Activated gamma-delta T cell treated with anti-CD3 and anti-CD28 coated beads, Interleukin-2, amount 50 U/mL, for 16 hours (primary cell): ENCODE measurements around the gene SMPX.

Source experiments
- DNase-seq: peaks from one replicate; pipeline ENCODE4 v3.0.0-alpha.2; 2020; ENCODE audit warnings: low read depth

SMPX gene

DNA sequence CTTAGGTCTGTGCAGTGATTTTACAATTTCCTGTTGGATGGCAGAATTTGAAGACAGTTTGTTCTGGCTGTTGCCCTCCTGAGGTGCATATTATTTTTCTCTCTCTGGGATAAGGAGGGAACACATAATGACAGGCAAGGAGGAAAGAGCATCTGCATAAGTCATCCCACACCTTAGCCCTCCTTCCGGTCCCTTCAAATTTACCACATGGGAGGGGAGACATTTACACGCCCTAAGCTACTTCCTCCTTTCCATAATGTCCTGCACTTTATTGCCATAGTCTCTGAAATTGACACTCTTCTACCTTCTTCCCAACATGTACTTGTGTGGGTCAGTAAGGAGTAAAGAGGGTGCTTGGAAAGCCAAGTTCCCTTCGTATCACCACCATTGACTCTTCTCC is 13.9 kb downstream of the SMPX start:
- DNase-seq, result no peak

DNA sequence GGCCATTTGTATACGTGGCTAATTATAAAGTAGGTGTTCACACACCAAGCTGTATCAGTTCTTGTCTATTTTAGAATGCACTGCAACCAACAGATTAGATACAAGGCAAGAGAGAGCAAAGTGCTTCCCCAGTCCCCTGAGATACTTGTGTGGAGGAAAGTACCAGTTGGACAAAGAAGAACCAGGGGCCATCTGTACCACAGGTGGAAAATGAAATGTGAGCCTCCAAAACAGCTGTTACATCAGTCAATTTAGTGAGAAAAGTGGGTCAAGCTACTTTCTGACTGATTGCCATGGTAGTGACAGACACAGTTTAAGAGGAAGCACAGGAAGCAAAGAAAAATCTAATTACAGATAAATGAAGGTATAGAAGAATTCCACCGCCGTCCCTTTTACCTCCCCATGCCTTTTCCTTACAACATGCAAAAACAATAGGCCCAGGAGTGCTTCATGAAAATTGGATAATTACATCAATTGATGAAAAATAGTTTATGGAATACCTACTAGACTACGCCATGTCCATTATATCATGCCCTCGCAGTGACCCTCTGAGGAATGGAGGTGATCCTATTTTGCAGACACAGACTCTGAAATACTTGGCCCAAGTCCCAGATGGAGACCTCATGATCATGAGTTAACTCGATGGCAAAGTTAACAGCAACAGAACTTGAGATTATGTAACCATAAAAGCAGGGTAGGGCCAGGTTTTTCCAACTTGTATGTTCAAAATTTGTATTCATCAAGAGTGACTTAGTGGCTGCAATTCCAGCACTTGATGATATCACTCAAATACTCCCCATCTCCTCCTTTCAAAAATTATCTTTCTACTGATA is 15.8 kb downstream of the SMPX start:
- no peak for DNase-seq

DNA sequence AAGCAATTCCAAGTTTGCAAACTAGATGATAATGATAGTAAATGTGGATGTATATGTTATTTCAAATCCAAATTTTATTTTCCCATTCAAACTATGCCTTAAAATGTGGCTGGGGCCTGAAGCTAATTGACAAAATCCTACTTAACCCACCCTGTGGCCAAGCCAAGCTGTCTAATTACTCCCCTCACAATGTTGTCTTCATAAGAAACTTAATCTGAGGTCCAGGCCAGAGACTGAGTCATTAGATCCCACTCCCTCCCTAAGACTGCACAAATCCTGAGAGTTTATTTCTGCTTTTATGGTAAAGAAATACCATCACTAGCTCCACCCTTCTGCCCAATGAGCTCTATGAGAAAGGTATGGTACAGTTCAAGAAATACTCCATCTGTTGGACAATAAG is 16.6 kb downstream of the SMPX start:
- no peak for DNase-seq

DNA sequence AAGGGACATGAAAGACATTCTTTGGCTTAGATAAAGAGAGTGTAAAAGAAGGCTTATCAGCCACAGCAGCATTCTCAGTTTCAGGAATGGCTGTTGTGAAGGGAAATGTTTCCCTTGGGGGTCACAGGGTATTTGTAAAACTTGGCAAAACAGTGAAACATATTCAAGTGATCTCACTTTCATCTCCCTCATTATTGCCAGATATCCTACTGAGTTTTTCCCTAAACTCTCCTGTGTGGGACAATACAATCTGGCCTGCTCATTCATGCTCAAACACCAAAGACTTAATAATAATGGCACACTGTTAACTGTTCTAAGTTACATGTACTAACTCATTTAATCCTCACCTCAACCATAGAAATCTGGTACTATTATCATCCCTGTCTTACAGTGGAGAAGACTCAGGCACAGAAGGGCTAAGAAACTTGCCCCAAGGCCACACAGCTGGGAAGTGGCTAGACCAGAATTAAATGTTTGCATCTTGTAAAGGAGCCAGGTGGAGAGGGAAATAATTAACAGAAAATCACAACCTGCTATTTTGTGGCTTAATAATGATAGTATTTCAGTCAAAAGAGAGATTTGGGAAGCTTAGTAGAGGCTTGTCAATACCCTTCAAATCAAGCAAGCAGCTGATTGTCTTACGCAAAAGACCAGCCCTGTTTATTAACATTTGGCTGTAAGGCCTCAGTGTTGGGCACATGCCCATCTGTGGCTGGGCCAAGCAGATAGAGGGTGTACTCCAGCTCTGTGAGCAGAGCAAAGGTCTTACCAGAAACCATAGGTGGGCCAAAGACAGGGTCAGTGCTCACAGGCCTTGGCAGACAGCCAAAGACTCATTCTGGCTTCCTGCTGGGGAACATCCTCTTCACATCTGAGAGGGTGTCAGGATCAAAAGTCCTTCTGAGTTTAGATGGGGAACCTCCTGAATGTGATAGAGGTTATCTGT is 17.3 kb downstream of the SMPX start:
- DNase-seq, result no peak

DNA sequence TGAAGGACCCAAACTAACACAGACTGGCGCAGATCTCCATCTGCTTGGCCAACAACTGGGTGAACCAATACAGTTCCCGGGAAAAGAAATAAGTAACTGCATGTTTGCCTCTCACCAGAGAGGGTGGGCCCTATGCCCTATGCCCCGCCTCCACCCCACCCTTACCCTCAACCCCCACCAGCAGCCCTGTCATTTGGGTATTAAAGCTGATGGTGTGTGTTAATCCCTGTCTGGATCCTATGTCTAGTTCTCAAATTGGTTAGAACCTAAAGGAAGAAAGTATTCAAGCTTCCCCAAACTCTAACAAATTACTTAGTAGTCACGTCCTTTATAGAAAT is 19.0 kb downstream of the SMPX start:
- DNase-seq, result no peak

DNA sequence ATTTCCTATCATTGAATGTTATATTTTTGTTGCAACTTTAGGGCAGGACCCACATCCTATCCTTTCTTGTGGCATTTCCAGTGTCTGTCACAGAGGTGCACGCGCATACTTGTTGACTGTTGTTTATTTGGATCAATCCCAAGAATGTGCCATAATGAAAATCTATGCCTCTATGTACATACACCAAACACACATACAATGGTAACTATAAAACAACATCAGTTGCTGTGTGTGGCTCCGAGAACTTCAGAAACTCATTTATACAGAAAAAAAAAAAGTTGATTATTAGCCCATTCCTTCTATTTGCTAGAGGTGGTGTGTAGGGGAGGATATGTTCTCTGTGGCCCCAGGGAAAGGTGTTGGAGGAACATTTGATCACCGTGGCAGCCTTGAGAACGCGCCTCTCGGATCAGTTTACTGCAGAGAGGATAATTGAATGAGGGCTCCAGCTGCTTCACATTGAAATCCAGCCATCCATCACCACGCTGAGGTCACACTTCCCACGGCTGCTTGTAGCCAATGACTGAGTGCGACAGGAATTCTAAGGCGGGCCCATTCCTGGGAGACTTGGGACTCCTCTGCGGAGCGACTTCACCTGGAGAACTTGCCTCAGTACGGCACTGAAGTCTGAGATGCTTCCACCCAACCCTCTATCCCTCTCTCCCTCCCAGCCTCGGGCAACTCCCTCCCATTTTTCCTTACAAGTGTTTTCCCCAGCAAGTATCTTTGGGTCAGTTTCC is 19.5 kb downstream of the SMPX start:
- DNase-seq, result no peak

DNA sequence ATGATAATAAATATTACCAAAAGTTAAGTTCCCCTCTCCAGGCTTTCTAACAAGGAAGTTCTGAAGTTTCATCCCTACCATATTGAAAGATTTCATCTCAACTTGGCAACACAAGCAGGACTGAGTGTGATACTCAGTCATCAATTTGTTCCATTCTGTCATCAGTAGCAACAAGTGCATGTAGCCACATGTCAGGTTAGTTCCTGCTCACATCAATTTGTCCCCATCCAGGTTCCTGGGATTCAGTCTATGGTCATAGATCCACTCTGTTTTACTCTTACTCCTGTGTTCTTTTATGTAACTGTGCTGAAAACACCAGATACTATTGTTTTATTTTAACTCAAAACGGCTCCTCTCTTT is 22.2 kb downstream of the SMPX start:
- no peak for DNase-seq

DNA sequence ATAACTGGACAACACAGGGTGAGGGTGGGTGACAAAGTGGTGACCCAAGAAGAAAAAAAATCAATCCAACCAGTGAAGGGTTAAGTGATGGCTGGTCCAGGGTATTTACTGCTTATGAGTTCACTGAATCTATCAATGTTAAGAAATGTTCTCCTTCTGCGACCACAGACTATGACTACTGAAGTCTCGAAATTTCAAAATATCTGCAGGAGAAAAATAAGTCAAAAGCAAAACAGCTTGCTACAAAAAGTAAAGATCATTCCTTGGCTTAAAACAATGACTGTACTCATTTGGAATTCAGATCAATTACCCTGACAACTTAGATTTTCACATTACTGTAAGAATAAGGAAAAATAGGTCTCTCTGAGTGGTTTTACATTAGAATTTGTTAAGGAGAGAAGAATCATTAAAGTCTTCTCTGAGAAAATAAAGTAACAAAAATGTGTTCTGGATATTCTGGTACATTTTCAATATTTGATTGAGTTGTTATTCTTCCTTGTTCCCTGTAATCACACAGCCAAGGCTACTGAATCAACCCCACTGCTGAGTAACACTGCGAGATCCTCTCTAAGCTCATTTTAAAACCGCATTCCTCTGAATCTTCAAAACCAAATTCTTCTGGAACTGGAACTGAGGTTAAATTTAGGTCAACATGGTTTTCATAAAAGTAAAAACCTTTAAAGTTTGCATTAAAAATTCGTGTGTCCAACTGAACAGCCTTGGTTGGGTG is 22.7 kb downstream of the SMPX start:
- DNase-seq, result no peak

DNA sequence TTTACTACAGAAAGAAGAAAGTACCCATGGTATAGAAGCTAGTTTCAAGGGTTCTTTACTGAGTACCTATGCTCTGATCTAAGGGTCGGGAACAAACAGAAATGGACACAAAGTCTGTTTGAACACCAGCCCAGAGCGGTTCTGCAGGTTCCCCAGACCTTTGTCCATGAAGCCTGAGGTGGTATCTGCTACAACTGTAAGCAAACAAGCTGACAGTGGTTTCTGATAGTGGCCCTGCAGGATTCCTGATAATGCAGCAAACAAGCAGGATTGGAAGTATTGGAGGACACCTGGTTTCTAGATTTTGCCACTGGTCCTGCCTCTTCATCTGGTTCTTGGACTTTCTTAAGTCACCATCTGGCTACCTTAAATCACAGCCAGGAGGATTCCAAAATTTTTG is 23.7 kb downstream of the SMPX start:
- no peak for DNase-seq

DNA sequence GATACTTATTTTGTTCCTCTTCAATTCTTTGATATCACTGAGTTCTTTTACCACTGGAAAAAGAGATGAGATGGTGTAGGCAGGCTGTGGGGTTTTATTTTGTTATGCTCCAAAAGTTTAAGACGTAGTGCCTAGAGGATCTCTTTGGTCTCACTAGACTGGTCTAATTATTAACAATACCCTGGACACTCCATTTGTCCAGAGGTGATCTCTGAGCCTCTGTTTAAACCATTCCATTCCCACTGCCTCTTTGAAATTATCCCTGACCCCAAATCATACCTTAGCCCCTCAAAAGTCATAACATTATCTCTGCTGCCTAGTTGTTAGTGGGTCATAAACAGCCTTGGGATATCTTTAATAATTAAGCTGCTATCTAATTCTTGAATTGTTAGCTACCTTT is 24.2 kb downstream of the SMPX start:
- DNase-seq, result no peak

DNA sequence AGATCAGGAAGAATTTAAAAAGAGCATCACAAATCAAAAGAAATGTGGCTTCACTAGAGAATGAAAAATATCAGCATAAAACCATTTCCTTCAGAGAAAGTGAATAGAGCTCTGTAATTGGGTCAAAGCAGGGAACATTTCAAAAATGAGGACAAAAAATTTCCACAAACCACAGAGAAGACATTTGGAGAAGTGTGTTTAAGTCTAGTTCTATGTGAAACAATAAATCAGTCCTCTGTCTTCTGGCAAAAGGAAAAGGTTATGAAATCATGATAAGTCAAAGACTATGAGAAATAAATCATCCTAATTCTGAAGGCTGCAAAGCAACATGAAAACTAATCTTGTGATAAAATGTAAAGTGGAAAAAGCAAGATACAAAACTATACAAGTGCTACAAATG is 27.9 kb downstream of the SMPX start:
- no peak for DNase-seq

DNA sequence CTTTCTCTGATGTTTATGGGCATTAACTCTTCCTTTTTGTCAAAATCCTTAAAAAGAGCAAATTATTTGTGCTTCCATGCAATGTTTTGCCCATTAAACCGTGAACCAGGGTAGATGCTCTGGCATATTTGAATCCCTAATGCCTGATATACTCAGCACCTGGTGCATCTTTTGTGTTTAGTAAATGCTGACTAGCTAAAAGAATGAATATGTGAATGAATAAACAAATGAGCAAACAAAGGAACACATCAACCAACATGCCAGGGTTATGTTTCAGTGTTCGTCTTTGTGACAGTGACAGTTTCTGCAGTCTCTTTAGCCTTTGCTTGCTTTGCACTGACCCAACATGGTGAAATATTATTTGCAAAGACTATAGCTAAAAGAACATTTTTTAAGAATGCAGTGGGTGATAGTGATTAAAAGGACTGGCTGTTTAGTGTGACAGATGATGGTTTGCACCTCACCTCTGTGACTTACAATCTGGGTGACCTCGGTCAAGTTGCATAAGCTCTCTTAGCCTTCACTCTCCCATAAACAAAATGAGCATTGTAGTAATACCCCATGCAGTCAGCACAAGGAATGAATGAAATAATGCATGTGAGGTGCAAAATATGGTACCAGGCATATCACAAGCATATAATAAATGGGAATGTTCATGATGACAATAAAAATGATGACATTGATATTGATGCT is 29.5 kb downstream of the SMPX start:
- DNase-seq, result no peak

DNA sequence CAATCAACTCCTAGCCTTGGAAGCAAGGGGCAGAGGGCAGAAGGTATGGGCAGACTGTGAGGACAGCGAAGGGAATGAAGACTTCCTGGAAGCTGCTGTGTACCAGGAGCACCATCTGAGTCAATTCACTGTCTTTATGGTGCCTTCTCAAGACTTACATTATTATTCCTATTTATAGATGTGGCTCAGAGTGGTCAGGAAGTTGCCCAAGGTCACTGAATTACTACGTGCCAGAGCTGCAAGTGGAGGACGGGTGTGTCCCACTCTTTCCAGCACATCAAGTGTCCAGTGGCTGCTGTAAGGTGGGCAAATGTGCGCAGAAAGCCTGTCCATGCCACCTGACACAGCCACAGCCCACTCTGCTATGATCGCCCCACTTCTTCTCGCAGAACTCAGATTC is 32.0 kb downstream of the SMPX start:
- no peak for DNase-seq

DNA sequence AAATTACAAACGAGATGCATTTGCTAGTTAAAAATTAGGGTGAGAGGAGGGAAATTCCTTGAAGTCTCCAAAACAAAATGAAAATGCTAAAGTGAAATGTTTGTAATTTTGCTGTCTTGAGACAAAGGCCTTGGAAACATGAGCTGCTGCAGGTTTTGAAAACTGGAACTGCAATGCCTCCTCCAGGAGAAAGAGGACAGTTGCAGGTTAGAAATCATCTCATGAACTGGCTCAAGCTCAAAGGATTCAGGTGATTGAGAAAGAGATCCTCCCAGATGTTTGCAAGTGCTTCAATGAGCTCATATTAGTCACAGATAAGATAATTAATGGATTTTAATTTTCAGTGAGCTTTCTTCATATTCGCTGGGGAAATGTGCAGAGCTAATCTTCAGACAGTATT is 32.4 kb downstream of the SMPX start:
- no peak for DNase-seq

DNA sequence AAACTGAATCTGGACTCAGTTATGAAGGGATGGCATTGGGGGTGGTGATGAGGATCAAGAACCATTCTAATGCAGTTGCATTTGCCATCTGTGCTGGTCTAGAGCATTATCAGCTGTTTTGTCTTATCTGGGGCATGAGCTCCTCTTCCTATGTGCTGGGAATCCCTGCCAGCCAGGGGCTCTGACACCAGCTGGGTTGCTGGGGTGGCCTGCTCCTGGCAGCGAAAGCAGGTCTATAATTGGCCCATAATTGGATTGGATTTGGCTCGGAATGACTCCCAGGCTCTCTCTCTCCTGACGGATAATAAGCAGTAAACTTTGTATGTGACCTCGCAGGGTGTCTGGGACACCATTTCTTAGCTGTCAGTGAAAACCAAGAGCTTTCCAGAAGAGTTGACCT is 34.1 kb downstream of the SMPX start:
- no peak for DNase-seq

DNA sequence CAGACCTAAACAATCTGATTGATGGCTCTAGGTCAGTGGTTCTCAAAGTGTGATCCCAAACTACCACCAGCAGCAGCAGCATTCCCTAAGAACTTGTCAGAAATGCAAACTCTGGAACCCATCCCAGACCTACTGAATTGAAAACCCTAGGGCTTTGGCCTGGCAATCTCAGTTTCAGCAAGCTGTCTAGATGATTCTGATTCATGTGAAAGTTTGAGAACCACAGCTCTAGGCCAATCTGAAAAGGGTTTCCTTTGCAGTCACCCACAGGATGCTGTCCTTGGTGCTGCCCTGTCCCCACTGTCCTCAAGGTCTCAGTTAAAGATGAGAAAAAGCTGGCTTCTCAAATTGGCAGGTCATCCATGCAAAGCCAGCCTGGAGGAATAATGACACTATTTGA is 34.8 kb downstream of the SMPX start:
- DNase-seq, result no peak

DNA sequence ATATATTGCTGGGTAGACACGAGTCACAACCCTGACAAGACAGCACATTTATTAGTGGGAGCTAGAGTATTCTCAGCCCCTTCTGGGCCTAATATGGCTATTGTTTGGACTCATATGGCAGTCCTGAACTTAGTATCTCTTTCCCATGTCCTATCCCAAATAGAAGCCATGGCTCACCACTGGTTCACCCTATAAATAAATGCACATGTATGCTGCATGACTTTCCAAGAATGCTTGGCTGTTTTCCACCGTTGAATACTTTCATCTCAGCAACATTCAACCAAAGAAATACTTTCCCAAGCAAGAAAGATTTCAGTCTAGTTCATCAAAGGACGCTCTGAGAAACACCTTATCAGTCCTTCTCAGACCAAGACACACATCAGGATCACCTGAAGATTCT is 36.7 kb downstream of the SMPX start:
- DNase-seq, result no peak

DNA sequence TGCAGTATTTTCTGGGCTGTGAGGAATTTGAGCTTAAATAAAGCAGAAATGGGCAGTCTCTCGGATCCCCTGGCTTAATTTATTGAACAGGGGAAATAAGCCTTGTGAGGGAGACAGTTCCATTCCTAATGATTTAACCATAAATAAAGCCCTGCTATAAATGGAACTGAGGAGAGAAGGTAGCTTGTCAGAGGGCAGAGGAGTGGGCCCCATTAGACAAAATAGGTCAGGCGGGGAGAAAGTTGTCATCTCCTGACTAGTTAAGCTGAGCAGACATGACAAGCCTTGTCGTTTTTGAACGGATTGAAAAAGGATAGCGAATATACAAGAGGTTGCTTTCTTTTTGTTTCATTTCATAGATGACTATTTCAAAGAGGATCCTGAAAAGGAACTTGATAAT is 39.3 kb downstream of the SMPX start:
- DNase-seq, result no peak

DNA sequence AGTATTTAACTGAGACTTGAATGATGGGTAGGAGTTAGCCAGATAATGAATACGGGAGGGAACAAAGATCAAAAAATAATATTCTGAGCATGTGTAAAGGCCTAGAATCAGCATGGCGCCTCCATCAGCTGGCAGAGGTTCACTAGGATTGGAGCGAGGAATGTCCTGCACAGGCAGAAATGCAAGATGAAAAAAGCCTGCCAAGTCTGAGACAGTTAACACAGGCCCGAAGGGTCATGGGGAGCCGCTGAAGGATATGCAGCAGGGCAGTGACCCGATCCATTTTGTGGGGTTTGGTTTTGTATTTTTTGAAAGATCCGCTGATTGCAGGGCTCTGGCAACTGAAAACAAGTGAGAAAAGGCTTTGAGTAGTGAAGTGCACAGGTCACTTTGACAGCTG is 40.1 kb downstream of the SMPX start:
- no peak for DNase-seq

DNA sequence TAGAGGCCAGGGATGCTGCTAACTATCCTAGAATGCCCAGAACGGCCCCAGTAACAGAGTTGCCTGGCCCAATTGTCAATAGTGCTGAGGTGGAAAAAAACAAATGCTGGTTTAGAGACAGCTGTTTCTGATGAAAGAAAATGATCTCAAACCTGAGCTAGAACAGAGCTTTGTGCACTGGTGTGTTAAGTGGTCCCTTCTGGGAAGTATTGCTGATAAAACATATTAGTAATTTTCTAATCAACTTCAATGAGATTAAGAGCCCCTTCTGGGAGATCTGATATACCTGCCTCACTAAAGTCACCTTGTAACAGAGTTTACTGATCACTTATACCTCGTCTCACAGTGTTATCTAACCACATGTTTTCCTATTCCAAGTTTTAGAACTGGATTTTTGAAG is 42.1 kb downstream of the SMPX start:
- no peak for DNase-seq

DNA sequence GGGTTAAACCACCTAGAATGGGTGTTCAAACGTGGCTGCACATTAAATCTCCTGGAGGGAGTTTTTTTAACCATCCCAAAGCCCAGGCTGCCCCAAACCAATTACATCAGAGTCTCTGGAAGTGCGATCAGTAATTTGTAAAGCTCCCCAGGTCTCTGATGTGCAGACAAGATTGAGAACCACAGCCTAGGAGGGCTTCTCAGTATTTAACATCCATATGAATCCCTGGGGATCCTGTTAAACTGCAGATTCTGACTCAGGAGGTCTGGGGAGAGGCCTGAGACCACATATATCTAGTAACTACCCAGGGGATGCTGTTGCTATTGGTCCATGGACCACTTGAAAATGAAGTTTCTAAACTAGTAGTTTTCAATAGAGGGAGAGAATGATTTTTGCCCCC is 42.6 kb downstream of the SMPX start:
- no peak for DNase-seq

DNA sequence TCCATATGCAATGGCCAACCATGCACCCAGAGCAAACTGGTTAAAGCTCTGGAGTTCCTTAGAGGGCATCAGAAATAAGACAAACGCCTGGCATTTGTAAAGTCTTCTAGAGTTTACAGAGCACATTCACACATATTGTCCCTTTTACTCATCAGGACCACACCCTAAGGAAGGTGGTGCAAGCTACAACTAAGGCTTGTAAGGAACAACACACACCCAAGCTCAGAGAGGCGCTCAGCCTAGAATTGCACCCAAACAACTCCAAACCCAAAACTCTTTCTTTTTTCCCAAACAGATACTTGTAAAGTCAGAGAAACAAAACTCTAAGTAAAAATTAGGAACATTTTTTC is 46.1 kb downstream of the SMPX start:
- no peak for DNase-seq
